ENCODE data around the gene AK4. TPM values are rescaled to one million over a fixed set of nuclear protein-coding genes. Genes with fewer than 3 reads are reported as not detected.

The AK4 gene
- polyA plus RNA-seq, 1 donor = 16.5 TPM

DNA sequence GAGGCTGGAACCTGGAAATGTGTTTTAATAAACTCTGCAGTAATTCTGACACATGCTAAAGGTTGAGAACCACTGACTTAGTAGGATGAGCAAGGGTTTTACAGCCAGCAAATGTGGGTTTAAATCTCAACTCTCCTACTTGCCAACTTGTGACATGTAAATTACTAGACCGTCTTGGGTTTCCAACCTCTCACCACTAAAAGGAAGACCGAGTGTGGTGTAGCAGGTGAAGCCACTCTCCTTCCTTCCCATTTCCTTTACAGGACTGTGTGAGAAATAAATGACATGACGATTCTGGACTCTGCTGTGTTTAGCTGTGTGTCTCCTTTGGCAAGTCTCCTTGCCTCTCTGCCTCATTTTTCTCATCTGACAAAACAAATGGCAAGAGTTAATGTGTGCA lies 111.8 kb downstream of the AK4 start:
- WGBS (ENCODE audit: insufficient coverage, low lambda C conversion rate) = no CpG with 5 or more reads among the region's 3 CpGs
- Histone ChIP-seq H3K36me3 (ENCODE audit: control insufficient read depth, insufficient read depth, low read length) (no peaks in the 10 kb centered on the region), H3K27me3 (ENCODE audit: control insufficient read depth, insufficient read depth, low read length) (peaks cover 18% of the 10 kb centered on the region), H3K4me1 (ENCODE audit: control insufficient read depth, insufficient read depth, low read length) (peaks cover 6% of the 10 kb centered on the region), H3K27ac (ENCODE audit: low read length) (no peak overlapping the region), H3K4me3 (ENCODE audit: low read length) (no peak overlapping the region), H3K9me3 (ENCODE audit: control insufficient read depth, low read depth, low read length) (no peaks in the 10 kb centered on the region)
- no peak for DNase-seq

DNA sequence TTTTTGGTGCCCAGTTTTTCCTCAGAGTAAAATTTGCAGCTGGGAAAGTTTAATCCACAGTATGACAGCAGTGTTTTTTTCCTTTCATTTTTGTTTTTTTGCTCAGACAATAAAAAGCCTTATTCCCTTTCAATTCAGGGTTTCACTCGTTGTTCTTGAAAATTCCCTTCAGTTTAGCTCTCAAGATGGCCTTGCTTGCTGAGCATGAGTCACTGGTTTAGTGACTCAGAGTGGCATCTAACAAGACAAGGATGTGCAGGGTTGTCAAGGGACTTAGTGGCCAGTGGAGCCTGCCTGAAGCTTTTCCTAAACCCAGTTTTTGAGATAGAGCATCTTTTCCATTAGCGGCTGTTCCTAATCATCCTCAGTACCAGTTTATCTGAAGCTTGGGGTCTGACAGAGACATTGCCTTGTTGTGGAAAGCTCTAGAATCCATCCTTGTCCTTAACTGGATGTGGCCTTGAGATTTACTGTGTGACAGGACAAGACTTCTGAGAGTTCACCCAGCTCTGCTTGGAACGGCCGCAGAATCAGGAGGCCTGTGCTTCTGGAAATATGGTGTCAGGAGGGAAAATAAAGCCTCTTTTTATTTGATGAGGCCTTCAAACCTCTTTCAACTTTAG lies 113.0 kb downstream of the AK4 start:
- H3K27ac ChIP-seq (ENCODE audit: low read length) = no peak overlapping the region
- H3K36me3 ChIP-seq (ENCODE audit: control insufficient read depth, insufficient read depth, low read length) = no peaks in the 10 kb centered on the region
- no peaks in the 10 kb centered on the region for H3K9me3 ChIP-seq (ENCODE audit: control insufficient read depth, low read depth, low read length)
- no peaks in the 10 kb centered on the region for H3K4me1 ChIP-seq (ENCODE audit: control insufficient read depth, insufficient read depth, low read length)
- peaks cover 18% of the 10 kb centered on the region for H3K27me3 ChIP-seq (ENCODE audit: control insufficient read depth, insufficient read depth, low read length)
- H3K4me3 ChIP-seq (ENCODE audit: low read length) = no peak overlapping the region
- no peak for DNase-seq
- no CpG with 5 or more reads among the region's 4 CpGs for WGBS (ENCODE audit: insufficient coverage, low lambda C conversion rate)

DNA sequence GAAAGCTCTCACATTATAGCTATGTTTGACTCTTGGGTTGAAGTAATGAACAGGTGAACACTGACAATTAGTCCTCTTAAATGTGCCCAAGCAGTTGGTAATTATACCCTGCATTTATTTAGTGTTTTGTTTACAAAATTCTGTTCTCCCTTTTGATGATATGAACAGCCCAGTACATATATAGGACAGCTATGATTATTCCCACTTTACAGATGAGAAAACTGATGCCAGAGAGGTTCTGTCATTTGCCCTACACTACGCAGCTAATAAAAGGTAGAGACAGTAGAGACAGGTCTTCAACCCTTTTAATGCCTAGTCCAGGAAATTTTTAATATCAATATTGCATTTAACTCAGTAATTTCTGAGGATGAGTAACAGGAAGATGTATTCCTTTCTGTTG lies 115.3 kb downstream of the AK4 start:
- Histone ChIP-seq H3K4me3 (ENCODE audit: low read length) (no peak overlapping the region), H3K36me3 (ENCODE audit: control insufficient read depth, insufficient read depth, low read length) (no peaks in the 10 kb centered on the region), H3K27ac (ENCODE audit: low read length) (no peak overlapping the region), H3K4me1 (ENCODE audit: control insufficient read depth, insufficient read depth, low read length) (no peaks in the 10 kb centered on the region), H3K27me3 (ENCODE audit: control insufficient read depth, insufficient read depth, low read length) (peaks cover 21% of the 10 kb centered on the region), H3K9me3 (ENCODE audit: control insufficient read depth, low read depth, low read length) (no peaks in the 10 kb centered on the region)
- no CpG with 5 or more reads among the region's 1 CpG for WGBS (ENCODE audit: insufficient coverage, low lambda C conversion rate)
- DNase-seq = no peak

DNA sequence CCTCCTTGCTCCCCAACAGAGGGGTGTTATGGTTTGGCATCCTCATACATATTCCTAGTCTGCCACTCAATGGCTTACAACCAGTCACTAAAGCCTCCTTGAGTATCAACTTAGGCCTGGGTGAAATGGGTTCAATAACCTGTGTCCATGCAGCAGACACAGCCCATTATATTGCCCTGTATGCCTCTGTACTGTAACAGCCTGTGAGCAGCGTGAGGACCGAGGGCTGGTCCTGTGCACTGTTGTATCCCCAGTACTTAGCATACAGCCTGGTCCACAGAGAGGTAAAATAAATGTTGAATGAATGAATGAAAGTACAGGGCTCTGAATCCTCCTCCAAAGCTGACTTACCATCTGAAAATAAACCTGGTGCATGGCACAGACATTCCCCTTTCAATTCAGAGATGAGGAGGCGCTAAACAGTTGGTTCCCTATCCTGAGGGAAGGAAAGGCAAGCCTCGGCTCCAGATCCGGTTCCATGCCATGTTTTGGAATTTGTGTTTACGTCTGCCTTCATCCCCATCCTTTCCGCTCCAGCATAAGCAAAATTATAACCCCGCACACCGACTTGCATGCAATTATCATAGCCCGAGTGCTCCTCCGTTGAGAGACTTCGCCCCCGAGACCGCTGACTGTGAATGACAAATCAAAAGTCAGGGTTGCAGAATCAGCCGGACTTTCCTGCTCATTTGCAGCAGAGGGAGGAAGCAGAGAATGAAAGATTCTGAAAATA lies 116.4 kb downstream of the AK4 start:
- DNase-seq = peak; percentile 12 to 48
- Histone ChIP-seq H3K9me3 (ENCODE audit: control insufficient read depth, low read depth, low read length) (no peaks in the 10 kb centered on the region), H3K36me3 (ENCODE audit: control insufficient read depth, insufficient read depth, low read length) (no peaks in the 10 kb centered on the region), H3K27me3 (ENCODE audit: control insufficient read depth, insufficient read depth, low read length) (peaks cover 21% of the 10 kb centered on the region), H3K4me3 (ENCODE audit: low read length) (no peak overlapping the region), H3K4me1 (ENCODE audit: control insufficient read depth, insufficient read depth, low read length) (no peaks in the 10 kb centered on the region), H3K27ac (ENCODE audit: low read length) (no peak overlapping the region)
- WGBS (ENCODE audit: insufficient coverage, low lambda C conversion rate) = no CpG with 5 or more reads among the region's 15 CpGs

DNA sequence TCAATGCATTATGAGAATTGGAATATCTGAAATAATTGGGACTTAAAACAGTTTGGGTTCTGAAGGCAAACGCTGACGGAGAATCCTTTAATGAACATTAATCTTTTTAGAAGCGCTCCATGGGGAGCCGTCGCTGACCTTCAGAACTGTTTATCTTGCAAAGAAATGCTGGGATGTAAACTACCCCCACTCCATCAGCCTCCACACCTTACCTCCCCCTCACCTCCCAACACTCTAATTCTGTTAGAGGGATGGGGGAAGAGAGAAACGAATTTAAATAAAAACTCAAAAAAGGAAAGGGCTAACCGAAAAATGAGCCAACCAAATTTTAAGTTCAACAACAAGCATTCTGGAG lies 117.3 kb downstream of the AK4 start:
- DNase-seq = no peak

DNA sequence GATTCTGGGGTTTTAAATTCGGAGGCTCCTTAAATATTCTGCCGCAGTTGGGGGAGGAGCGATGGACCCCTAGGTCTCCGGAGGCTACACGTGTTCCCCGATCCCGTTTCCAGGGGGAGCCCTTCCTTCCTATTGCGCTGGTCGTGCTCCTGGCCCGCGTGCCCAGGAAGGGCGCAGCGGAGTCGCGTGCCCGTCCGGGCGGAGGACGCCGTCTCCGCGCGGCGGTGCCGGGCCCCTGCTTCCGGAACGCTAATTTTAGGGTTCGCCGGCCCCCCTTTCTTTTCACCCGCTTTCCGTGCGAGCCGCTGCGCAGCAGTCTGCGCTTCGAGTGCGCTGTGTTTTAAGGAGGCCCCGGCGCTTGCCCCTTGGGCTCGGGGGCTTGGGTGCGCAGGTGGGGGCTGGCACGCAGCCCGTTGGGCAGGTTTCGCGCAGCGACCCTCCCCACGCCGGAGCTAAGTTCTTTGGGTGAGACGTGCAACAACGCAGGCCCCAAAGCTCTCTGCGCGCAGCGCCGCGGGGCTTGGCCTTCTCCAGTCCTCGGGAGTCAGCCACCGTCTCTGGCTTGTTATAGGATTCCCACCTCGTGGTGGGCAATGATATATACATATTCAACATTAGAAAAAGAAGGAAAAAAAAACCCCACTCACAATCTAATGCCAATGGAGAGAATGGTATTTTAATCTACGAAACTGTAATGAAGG lies 117.8 kb downstream of the AK4 start:
- Histone ChIP-seq H3K27me3 (ENCODE audit: control insufficient read depth, insufficient read depth, low read length) (peaks cover 21% of the 10 kb centered on the region), H3K4me1 (ENCODE audit: control insufficient read depth, insufficient read depth, low read length) (no peaks in the 10 kb centered on the region), H3K4me3 (ENCODE audit: low read length) (peak overlapping the region; percentile 48), H3K27ac (ENCODE audit: low read length) (no peak overlapping the region), H3K36me3 (ENCODE audit: control insufficient read depth, insufficient read depth, low read length) (no peaks in the 10 kb centered on the region), H3K9me3 (ENCODE audit: control insufficient read depth, low read depth, low read length) (no peaks in the 10 kb centered on the region)
- DNase-seq = peak; percentile 11 to 59
- no CpG with 5 or more reads among the region's 59 CpGs for WGBS (ENCODE audit: insufficient coverage, low lambda C conversion rate)

More for the DNA sequence above, 117.3 kb downstream of the AK4 start:
- no peaks in the 10 kb centered on the region for H3K9me3 ChIP-seq (ENCODE audit: control insufficient read depth, low read depth, low read length)
- no CpG with 5 or more reads among the region's 7 CpGs for WGBS (ENCODE audit: insufficient coverage, low lambda C conversion rate)
- H3K4me3 ChIP-seq (ENCODE audit: low read length) = peak overlapping the region; percentile 48
- H3K27me3 ChIP-seq (ENCODE audit: control insufficient read depth, insufficient read depth, low read length) = peaks cover 21% of the 10 kb centered on the region
- H3K27ac ChIP-seq (ENCODE audit: low read length) = no peak overlapping the region
- no peaks in the 10 kb centered on the region for H3K36me3 ChIP-seq (ENCODE audit: control insufficient read depth, insufficient read depth, low read length)
- H3K4me1 ChIP-seq (ENCODE audit: control insufficient read depth, insufficient read depth, low read length) = no peaks in the 10 kb centered on the region

DNA sequence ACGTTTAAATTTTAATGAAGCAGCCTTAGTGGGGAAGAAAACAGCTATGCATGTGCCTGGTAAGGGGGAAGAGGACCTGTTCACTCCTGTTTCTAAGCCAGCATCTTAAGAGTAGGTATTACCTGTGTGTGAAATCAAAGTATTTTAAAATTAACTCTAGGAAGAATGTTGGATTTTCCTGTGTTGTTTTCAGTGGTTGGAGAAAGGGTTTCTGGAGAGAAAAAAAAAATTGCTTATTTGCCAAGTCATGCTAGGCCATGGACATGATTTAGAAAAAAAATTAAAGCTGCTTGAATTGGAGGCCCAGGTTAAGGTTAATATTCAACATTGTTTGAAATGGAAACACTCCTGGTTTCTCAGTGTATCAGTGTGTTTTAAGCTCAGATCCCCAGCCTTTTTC lies 118.5 kb downstream of the AK4 start:
- Histone ChIP-seq H3K27me3 (ENCODE audit: control insufficient read depth, insufficient read depth, low read length) (peaks cover 21% of the 10 kb centered on the region), H3K4me3 (ENCODE audit: low read length) (no peak overlapping the region), H3K27ac (ENCODE audit: low read length) (no peak overlapping the region), H3K4me1 (ENCODE audit: control insufficient read depth, insufficient read depth, low read length) (no peaks in the 10 kb centered on the region), H3K36me3 (ENCODE audit: control insufficient read depth, insufficient read depth, low read length) (no peaks in the 10 kb centered on the region), H3K9me3 (ENCODE audit: control insufficient read depth, low read depth, low read length) (no peaks in the 10 kb centered on the region)
- no CpG with 5 or more reads among the region's 1 CpG for WGBS (ENCODE audit: insufficient coverage, low lambda C conversion rate)
- DNase-seq = no peak

DNA sequence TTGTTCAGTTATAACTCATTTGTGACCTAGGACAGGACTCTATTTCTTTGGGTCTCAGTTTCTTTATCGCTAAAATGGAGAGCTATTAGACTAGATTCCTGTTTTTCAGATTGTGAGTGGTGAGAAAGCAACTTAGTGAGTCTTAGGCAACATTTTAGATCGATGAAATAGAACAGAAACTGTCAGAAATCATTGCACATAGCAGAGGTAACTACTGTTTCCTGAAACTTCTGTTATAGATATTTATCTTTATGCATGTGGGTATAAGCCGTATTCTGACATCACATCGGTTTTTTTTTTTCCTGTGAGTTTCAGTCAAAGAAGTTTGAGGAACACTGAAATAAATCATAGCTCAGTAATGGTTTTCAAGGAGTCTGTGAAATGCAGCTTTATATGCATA lies 119.3 kb downstream of the AK4 start:
- H3K4me3 ChIP-seq (ENCODE audit: low read length) = no peak overlapping the region
- no peak for DNase-seq
- H3K27ac ChIP-seq (ENCODE audit: low read length) = no peak overlapping the region
- H3K36me3 ChIP-seq (ENCODE audit: control insufficient read depth, insufficient read depth, low read length) = no peaks in the 10 kb centered on the region
- no peaks in the 10 kb centered on the region for H3K4me1 ChIP-seq (ENCODE audit: control insufficient read depth, insufficient read depth, low read length)
- no CpG with 5 or more reads among the region's 4 CpGs for WGBS (ENCODE audit: insufficient coverage, low lambda C conversion rate)
- H3K27me3 ChIP-seq (ENCODE audit: control insufficient read depth, insufficient read depth, low read length) = peaks cover 21% of the 10 kb centered on the region
- no peaks in the 10 kb centered on the region for H3K9me3 ChIP-seq (ENCODE audit: control insufficient read depth, low read depth, low read length)

DNA sequence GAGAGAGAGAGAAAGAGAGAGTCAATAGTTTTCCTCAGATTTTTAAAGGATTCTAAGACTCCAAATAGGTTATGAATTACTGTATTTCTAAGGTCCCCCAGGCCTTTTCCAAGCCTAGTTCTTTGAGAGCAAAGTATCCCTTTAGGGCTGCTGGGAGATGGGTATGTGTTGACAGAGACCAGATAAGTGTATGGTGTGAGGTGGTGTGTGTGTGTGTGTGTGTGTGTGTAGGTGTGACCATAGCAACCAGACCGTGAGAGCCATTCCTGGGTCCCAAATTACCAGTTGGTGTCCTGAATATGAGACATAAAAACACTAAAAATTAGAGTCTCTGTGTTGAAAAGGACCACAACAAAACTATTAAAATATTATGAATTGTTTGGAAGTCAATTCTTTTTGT lies 119.7 kb downstream of the AK4 start:
- no peaks in the 10 kb centered on the region for H3K4me1 ChIP-seq (ENCODE audit: control insufficient read depth, insufficient read depth, low read length)
- H3K36me3 ChIP-seq (ENCODE audit: control insufficient read depth, insufficient read depth, low read length) = no peaks in the 10 kb centered on the region
- WGBS (ENCODE audit: insufficient coverage, low lambda C conversion rate) = 67% methylated on average over 1 of the region's 1 CpG
- H3K9me3 ChIP-seq (ENCODE audit: control insufficient read depth, low read depth, low read length) = no peaks in the 10 kb centered on the region
- peaks cover 21% of the 10 kb centered on the region for H3K27me3 ChIP-seq (ENCODE audit: control insufficient read depth, insufficient read depth, low read length)
- H3K27ac ChIP-seq (ENCODE audit: low read length) = no peak overlapping the region
- no peak overlapping the region for H3K4me3 ChIP-seq (ENCODE audit: low read length)
- DNase-seq = no peak

DNA sequence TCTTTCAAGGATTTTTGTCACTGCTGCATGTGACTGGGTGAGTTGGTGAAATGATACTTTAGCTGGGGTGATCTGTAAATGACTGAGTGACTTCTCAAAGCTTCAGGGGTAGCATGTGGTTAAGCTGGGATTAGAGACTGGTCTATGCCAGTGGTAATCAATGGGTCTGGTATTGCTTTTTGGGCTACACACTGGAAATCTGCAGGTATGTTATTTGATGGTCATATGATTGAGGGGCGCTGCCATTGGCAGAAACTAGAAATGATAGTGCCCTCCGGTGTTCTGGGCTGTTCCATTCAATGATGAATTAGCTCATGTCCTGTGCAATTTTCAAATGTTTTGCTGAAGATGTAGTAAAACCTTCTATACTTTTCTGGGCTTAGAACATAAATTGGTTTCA lies 121.6 kb downstream of the AK4 start:
- Histone ChIP-seq H3K4me1 (ENCODE audit: control insufficient read depth, insufficient read depth, low read length) (no peaks in the 10 kb centered on the region), H3K4me3 (ENCODE audit: low read length) (no peak overlapping the region), H3K27ac (ENCODE audit: low read length) (no peak overlapping the region), H3K9me3 (ENCODE audit: control insufficient read depth, low read depth, low read length) (no peaks in the 10 kb centered on the region), H3K27me3 (ENCODE audit: control insufficient read depth, insufficient read depth, low read length) (peaks cover 15% of the 10 kb centered on the region), H3K36me3 (ENCODE audit: control insufficient read depth, insufficient read depth, low read length) (no peaks in the 10 kb centered on the region)
- WGBS (ENCODE audit: insufficient coverage, low lambda C conversion rate) = no CpG with 5 or more reads among the region's 2 CpGs
- DNase-seq = no peak
